Kidney epithelial cell (primary cell): ENCODE results near the gene HOXC10. TPM values are rescaled to one million over a fixed set of nuclear protein-coding genes. Genes with fewer than 3 reads are reported as not detected.

ENCODE experiments used
- DNase-seq: peaks from one replicate; pipeline ENCODE4 v3.0.0-alpha.2; 2010; ENCODE audit warnings: low read depth
- H3K27me3 ChIP-seq: 2 replicates; pipeline ENCODE4 v1.6.0; 2011; ENCODE audit warnings: low read length; ENCODE audit not compliant: control insufficient read depth, insufficient read depth
- H3K36me3 ChIP-seq: 2 replicates; pipeline ENCODE4 v1.5.1; 2011; ENCODE audit warnings: low read length; ENCODE audit not compliant: control insufficient read depth, insufficient read depth
- H3K4me3 ChIP-seq: 2 replicates; pipeline ENCODE4 v1.5.1; 2011; ENCODE audit warnings: low read depth, mild to moderate bottlenecking, control low read depth, low read length
- total RNA-seq: library from RNA; depleted of rRNA; stranded (reverse); fragments of >200 nt; gene quantifications from 2 replicates; pipeline ENCODE4 v1.2.3, GENCODE V29; 2015
- TF ChIP-seq, protein P1 (sequence below): IDR thresholded peaks from 2 replicates; pipeline ENCODE4 v1.5.1; 2011; ENCODE audit warnings: mild to moderate bottlenecking, moderate library complexity, low read length, control low read depth, inconsistent platforms; ENCODE audit not compliant: insufficient read depth, poor library complexity, severe bottlenecking

Gene HOXC10
- total RNA-seq, 1 donor from 2014 or later = 5.9 TPM

DNA sequence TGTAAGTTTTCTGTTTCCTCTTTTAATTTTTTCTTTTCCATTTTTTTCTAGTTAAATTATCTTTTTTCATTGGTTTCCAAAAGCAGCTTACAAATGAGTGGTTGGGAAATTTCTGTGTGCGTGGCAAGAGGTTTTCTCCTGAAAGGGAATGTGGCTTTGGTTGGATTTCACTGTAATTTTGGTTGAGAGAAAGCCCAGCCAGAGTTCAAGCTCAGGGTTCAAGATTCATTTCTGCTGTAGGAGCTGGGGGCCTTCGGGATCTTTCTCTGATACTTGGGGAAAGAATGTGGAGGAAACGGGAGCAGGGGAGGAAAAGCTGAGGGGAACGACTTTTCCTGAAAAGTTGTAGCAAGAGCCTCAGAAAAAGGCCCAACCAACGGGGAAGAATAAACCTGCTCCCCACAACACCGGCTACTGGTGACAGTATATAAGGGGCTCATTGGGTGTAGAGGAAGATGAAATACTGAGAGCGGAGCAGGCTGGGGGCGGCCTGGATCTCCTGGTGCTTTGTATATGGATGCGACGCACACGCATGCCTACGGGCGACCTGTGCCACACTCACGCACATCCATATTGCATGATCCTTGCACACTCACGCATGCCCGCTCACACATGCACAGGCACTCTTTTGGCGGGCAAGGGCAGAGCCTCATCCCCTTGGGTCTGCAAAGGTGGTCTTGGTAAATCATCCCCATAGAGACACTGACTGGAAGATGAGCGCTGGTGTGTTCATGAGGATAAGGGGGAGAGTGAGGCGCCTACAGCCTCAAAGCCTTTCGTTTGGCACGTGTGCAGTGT is 1.9 kb downstream of the HOXC10 start:
- H3K36me3 ChIP-seq = no peaks in the 10 kb centered on the region
- peak overlapping the region; percentile 60 for H3K4me3 ChIP-seq
- TF ChIP-seq, protein P1, sequence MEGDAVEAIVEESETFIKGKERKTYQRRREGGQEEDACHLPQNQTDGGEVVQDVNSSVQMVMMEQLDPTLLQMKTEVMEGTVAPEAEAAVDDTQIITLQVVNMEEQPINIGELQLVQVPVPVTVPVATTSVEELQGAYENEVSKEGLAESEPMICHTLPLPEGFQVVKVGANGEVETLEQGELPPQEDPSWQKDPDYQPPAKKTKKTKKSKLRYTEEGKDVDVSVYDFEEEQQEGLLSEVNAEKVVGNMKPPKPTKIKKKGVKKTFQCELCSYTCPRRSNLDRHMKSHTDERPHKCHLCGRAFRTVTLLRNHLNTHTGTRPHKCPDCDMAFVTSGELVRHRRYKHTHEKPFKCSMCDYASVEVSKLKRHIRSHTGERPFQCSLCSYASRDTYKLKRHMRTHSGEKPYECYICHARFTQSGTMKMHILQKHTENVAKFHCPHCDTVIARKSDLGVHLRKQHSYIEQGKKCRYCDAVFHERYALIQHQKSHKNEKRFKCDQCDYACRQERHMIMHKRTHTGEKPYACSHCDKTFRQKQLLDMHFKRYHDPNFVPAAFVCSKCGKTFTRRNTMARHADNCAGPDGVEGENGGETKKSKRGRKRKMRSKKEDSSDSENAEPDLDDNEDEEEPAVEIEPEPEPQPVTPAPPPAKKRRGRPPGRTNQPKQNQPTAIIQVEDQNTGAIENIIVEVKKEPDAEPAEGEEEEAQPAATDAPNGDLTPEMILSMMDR = no peak
- no peak for DNase-seq
- peaks cover 46% of the 10 kb centered on the region for H3K27me3 ChIP-seq

DNA sequence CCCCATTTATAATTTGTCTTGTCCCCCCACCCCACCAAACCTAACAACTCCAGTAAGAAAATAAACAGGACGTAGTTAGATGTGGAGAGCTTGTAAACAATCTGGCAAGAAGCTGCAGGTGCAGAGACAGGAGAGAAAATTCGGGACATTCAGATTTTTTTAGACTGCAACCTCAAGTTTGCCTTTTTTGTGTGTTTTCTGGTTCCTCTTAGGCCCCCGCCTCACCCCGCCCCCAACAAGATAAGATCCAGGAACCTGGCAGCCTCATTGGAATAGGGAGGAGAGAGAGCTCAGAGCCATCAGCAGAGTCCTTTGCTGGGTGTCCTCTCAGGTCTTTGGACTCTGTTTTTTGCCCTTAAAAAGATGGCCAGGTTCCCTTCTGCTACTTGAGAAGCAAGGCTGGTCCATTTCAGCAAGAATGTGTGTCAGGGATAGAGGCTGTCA is 2.9 kb downstream of the HOXC10 start:
- no peak for DNase-seq
- no peaks in the 10 kb centered on the region for H3K36me3 ChIP-seq
- peaks cover 44% of the 10 kb centered on the region for H3K27me3 ChIP-seq
- TF ChIP-seq, protein P1 = no peak
- no peak overlapping the region for H3K4me3 ChIP-seq

DNA sequence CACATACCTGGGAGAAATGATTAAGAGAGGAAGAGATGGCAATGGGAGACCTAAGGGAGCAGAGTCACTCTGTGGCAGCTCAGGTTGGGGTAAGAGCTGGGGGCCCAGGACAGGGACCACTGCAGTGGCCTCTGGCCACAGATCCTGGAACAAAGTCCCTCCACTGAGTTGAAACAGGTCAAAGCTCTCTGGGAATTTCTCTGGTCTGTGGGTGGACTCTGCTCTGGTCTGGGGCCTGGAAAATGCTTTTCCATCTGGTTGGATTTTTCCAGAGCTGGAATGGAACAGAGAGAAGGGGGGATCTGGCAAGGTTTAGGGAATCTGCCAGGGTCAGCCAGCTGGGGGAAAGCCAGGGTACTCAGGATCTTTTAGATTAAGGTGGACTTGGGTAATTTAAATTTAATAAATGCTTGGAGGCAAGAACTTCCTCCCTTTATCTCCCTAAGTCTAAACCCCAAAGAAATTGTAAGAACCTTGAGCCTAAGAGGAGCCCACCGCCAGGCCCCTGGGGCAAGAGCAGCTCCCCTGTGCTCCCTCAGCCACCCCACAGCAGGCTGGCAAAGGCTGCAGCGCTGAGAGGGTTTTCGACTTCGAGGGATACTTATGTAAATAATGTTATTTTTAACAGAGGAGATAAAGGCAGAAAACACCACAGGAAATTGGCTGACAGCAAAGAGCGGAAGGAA is 3.7 kb downstream of the HOXC10 start:
- Histone ChIP-seq H3K4me3 (no peak overlapping the region), H3K36me3 (no peaks in the 10 kb centered on the region), H3K27me3 (peaks cover 42% of the 10 kb centered on the region)
- TF ChIP-seq, protein P1 = no peak
- no peak for DNase-seq

DNA sequence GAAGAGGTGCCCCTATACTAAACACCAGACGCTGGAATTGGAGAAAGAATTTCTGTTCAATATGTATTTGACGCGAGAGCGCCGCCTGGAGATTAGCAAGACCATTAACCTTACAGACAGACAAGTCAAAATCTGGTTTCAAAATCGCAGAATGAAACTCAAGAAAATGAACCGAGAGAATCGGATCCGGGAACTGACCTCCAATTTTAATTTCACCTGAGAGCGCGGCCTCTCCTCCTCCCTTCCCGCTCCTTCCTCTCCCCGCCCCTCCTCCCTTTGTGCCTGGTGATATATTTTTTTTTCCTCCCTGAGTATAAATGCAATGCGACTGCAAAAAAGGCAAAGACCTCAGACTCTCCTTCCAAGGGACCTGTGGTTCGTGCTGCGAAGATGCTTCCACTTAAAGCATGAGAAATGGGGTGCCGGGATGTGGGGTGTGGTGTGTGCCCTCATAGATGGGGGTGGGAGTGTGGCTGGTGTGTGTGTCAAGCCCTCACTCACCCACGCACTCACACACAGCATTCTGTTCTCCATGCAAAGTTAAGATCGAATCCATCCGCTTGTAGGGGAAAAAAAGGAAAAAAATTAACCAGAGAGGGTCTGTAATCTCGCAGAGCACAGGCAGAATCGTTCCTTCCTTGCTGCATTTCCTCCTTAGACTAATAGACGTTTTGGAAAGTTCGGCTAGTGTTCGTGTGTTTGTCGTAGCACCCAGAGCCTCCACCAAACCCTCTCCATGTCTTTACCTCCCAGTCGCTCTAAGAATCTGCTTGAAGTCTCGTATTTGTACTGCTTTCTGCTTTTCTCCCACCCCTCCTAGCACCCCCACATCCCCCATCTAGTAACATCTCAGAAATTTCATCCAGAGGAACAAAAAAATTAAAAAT is 4.5 kb downstream of the HOXC10 start:
- no peak for DNase-seq
- H3K4me3 ChIP-seq = no peak overlapping the region
- TF ChIP-seq, protein P1 = peak; percentile 58
- no peaks in the 10 kb centered on the region for H3K36me3 ChIP-seq
- peaks cover 43% of the 10 kb centered on the region for H3K27me3 ChIP-seq

DNA sequence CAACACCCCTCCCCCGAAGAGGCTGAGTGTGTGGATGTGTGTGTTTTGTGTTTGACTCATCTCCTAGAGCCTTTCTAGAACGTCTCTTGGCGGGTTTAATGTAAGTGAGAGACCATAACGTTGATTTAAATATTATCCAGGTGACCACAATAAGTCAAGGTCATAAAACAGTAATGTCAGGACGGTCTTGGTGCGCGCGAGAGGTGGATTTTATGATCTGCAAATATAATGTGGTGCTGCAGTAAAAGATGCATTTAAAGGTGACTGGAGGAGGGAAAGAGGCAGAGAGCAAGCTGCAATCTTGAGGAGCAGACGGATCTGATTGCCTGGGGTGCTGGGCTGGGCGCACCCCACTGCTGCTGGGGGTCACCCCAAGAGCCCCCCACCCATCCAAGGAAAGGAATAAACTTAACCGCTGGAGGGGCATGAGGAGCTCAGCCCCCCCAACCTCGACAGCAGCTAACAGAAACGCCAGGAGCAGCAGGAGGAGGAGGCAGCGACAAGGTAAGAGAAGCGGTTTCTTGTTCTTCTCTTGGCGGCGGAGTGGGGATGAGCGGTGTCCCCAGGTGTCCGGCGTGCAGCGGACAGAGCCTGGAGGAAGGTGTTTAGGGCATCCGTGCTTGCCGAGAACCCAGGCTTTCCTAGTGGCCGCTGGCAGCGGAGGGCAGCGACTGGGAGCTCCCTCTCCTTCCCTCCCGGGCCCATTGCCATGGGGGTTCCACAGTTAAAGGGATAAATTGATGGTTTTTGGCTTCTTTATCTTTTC is 5.5 kb downstream of the HOXC10 start:
- TF ChIP-seq, protein P1 = no peak
- Histone ChIP-seq H3K36me3 (no peaks in the 10 kb centered on the region), H3K27me3 (peaks cover 49% of the 10 kb centered on the region), H3K4me3 (peak overlapping the region; percentile 24)
- DNase-seq = no peak
